VCaP (cell line): ENCODE data around the gene LPCAT2.
A peak's percentile ranks its signal among the peaks of the same experiment; 100 is the strongest.

Source experiments
- H3K27ac ChIP-seq: fragments of 450-650 bp; 2 replicates; pipeline ENCODE4 v1.5.1; 2017
- CTCF ChIP-seq: fragments of 450-650 bp; conservative IDR thresholded peaks from 2 replicates; pipeline ENCODE4 v1.5.1; 2017; ENCODE audit warnings: mild to moderate bottlenecking, moderate library complexity

Gene LPCAT2

GRCh38 chr16:55506083-55506482, 2.8 kb upstream of the LPCAT2 start:
- no peak for TF ChIP-seq CTCF
- no peak overlapping the region for H3K27ac ChIP-seq

DNA sequence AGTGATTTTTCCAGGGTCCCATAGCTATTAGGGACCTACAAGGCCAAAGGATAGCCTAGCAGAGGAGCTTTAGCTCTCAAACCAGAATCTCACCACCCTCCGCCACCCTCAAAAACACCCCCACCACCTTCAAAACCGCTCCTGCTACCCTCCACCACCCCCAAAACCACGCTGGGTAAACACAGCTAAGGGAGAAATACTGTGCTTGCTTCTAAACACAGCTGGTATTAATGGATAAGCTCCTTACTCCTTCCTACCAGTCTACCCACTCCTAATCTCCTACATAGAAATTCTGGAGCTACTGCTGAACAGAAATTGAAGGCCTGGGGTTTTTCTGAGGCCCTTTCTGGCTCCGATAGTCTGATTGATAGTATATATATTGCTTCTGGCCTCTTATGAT, 2.2 kb upstream of the LPCAT2 start:
- no peak overlapping the region for H3K27ac ChIP-seq
- no peak for TF ChIP-seq CTCF

GRCh38 chr16:55508271-55508921, 476 bp upstream of the LPCAT2 start:
- TF ChIP-seq CTCF = no peak
- H3K27ac ChIP-seq = peak overlapping the region; percentile 52; the same call in 1 of the 2 replicates

- no peak overlapping the region for H3K27ac ChIP-seq
- no peak for TF ChIP-seq CTCF
Measured at GRCh38 chr16:55510185-55510805, 1.4 kb downstream of the LPCAT2 start.

DNA sequence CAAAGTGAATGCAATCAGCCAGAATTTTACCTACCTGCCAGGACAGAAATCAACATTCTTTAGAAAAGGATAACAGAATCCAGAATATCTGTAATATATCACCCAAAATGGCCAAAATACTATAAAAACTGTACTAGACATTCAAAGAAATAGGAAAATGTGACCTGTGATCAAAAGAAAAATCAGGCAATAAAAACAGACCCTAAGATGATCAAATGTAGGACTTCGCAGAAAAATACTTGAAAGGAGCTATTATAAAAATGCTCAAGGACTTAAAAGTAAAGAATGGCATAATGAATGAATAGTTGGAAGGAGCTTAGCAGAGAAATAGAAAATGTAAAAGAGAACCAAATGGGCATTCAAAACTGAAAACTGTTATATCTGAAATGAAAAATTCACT, 4.1 kb downstream of the LPCAT2 start:
- no peak for TF ChIP-seq CTCF
- no peak overlapping the region for H3K27ac ChIP-seq

DNA sequence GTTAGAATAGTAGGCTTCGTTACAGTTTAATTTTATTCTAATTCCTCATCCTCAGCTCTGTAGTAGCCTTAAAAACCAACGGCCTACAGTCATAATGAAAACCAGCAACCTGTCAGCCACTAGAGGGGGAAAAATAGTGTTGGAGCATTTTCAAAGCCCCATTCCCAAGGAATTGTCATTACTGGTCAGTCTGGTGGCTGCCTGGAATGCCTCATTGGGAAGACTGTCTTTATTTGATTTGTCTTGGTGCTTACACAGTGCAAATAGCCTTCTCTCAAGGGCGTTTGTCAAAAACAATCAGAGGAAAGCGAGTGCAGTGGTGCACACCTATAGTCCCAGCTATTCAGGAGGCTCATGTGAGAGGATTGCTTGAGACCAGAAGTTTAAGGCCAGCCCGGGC, 4.7 kb downstream of the LPCAT2 start:
- no peak for TF ChIP-seq CTCF
- no peak overlapping the region for H3K27ac ChIP-seq

DNA sequence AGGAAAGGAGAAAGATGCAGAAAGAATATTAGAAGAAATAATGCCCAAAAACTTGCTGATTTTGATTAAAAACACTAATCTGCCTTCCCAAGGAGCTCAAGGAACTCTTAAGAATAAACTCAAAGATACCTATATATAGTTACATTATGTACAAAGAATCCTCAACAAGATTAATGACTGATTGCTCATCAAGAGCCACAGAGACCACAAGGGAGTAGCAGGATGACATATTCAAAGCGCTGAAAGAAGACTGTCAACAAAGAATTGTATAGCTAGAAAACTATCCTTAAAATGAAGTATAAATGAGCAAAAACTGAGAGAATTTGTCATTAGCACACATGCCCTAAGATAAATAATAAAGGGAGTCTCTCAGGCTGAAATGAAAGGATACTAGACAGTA, 6.2 kb downstream of the LPCAT2 start:
- no peak for TF ChIP-seq CTCF
- no peak overlapping the region for H3K27ac ChIP-seq
